HG03571 (cell line): ENCODE results near the gene GMDS.

ENCODE experiments used
- ATAC-seq: cut with Tn5 transposase; IDR thresholded peaks from one replicate; pipeline ENCODE4 v1.9.1; 2021; ENCODE audit not compliant: unreplicated experiment

The GMDS gene

DNA sequence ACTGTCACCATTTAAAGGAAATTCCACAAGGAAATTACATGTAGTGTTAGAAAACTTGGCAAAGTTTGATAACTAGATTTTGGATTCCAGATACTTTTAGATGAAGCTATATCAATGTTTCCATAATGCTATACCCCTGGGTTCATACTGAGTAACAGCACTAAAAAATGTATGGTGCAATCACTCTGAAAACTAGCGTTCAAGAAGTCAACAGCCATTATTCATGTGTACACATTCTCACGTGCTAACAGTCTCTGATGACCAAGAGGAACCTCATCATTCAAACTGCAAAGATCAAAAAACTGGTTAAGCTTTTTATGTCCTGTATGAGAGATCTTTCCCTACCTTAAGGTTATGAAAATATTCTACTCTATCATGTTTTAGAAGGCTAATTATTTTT, 197.6 kb downstream of the GMDS start:
- ATAC-seq, result no peak

DNA sequence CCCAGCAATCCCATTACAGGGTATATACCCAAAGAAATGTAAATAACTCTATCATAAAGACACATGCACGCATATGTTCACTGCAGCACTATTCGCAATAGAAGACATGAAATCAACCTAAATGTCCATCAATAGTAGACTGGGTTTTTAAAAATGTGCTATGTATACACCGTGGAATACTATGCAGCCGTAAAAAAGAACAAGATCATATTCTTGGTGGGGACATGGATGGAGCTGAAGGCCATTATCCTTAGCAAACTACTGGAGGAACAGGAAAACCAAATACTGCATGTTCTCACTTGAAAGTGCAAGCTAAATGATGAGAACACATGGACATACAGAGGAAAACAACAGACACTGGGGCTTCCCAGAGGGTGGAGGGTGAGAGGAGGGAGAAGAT, 201.2 kb downstream of the GMDS start:
- no peak for ATAC-seq

DNA sequence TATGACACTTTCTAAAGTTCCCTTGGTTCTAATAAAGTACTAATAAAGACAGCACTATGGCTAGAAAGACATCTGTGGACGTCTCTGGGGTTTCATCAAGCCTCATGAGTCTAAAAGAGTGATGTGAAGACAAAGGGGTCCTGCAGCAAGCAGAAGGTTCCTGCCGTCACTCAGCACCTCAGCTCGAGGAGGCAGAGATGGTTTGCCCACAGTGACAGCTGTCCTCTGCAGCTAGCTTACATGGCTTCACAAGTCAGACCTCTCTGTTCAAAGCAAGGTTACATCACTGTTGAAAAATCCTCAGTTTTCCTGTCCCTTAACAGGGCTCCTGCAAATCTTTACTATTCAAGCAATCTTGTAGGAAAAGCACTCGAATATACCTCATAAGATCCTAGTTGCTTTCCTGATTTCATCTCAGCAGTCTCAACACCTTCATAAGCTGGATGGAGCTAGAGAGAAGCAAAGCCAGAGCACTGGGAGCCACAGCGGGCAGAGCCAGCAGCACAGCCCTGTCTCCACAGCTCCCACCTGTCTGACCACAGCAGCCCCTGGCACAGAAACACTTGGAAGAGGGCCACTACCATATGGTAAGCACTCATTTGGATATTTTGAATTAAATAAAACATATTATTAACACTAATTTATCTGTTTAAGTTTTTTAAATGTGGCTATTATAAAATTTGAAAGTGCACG, 202.3 kb downstream of the GMDS start:
- ATAC-seq, result no peak

DNA sequence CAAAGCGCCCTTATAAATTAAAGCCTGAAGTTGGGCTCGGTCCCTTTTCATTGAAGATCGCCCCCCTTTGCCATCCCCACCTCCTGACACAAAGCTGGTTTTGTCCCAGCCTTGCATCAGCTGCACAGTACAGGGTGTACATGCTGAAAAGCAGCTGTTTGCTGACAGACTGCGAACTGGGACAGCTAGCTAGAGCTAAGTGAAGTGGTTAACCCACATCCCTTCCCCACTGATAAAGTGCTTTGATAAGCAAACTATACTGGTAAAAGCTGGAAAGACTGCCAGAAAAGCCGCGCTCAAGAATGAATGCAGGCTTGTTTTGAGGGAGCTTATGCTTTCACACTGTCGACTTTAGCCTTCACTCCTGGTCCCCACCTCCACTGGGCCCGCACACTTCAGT, 207.3 kb downstream of the GMDS start:
- ATAC-seq, result no peak

DNA sequence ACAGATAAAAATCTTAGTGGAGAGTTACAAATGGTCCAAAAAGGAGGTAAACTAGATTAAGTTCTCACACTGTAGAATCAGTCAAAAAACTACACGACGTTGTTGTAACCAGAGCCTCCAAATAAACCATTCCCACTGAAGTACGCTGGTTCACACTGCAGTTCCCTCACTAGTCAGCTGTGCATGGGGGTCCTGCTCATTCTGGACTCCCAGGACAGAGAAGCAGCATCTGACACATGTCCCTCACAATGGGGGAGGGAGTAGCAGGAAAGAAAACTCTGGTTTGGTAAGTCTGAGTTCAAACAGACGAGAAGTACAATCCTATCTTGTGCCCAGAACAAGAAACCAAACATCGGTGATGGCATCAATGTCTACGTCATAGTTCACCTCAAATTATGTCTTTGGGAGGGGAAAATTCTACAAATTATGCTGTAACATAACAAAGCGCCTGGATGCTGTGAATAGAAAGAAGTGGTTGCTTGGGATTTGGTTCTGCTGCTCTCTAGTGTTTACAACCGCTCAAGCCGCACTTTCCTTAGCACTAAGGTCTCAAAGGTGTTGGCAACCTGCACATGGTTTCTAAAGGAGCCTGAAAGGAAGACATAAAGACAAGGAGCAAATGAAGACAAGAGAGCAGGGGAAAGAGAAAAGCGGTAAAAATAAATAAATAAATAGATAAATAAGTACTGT, 208.0 kb downstream of the GMDS start:
- ATAC-seq, result no peak

DNA sequence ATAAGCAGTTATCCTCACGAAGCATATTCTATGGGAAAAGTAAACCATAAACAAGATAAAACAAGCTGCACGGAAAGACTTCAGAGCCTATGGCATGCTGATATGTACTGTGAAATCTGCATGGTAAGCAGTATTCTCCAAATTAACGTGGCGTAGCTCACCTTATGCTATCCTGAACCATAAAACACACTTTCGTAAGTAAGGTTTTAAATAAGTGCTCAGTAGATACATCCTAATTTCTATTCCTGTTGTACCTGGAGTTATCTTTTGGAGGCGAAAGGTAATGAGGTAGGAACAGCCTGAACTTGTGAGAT, 208.7 kb downstream of the GMDS start:
- no peak for ATAC-seq

DNA sequence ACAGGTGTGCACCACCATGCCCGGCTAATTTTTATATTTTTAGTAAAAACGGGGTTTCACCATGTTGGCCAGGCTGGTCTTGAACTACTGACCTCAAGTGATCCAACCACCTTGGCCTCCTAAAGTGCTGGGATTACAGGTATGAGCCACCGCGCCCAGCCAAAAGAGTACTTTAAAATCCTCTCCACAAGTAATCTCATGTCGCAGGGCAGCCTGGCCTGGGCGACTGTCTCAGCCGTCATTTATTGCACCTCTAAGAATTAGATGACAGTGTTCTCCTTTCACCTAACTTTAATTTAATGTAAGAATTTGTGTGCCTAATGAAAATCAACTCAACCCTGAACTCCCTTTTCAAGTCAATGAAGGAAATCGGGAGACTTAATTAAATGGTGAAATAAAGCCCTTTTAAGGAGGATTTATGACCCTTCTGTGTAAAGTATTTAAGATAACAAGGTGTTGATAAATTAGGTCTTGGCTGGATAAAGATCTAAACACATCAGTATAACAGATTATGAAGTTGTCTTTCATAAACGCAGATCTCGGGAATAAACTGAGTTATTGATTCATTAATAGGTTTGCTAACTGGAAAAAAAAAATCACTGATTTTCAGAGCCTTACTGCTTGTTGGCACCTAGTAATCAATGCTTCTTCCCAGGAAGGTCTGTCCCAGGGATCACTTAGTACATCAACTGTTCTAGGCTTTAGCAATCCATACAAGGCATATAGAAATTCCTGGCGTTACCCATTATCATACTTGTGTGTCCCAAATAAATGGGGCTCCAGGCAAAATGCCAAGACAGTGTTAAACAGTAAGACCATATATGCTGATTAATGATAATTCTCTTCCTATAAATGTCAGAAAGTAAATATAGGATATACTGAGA, 209.3 kb downstream of the GMDS start:
- no peak for ATAC-seq

DNA sequence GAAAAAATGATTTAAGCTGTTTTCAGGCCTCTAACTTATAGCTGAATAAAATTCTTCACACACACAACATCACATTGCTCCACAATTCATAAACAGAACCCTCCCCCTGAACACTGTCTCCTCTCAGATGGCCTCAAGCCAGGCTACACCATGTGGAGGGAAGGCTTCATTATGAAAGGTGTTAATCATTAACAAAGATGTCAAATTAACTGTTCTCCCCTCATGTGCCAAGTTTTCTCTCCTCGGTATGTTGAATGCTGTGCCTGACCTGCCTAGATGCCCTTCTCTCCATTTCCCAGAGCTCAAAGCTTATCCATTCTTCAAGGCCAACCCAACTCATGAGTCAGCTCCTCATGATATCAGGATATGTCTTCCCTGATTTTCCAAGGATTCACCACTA, 210.4 kb downstream of the GMDS start:
- no peak for ATAC-seq

DNA sequence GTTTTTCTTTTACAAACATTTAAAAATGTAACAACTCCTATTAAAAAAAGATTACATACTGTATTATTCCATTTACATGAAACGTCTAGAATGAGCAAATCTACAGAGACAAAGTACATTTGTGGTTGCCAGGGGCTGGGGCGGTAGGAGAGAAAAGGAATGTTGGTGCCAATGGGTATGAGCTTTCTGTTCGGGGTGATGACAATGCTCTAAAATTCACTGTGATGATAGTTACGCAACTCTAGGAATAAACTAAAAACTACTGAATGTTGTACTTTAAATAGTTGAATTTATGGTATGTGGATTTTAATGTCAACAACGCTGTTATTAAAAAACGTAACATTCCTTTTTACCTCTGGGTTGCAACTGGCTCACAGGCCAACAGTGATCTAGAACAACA, 211.1 kb downstream of the GMDS start:
- ATAC-seq, result no peak

DNA sequence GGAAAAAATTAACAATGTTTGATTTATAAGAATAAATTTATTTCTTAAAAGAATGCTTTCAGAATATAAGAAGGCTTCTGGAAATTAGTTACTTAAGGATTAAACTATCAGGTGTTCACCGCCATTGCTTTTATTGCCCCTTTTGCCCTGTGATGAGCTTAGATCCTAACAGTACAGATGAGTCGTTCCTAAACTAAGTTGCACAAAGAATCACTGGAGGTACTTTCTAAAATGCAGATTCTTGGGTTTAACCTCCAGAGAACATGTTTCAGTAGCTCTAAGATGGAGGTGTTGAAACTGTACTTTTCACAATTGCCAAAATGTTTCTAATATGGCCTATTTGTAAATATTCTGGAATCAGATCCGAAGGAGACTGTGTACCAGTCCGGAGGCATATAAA, 211.9 kb downstream of the GMDS start:
- no peak for ATAC-seq

DNA sequence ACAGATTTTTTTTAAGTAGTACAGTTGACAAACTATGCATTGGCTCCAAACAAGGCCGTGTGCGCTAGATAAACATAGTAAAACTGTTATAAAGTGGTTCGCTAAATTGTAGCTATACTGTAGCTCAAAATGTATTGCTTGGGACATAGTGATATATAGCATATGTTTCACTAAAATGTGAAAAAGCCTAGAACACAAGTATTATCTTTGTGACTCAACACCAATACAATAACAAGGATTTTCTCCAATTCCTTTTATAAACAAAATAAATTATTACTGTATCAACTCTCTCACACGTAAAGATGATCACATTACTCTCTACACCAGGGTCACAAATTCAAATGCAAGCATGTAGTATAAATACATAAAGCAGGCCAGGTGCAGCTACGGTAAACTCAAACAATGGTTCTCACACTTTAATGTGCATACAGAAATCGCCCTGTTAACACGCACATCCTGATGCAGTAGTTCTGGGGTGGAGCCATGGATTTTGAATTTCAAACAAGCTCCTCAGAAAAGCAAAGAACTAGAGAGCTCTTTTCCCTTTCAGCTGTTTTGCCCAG, 214.6 kb downstream of the GMDS start:
- no peak for ATAC-seq

DNA sequence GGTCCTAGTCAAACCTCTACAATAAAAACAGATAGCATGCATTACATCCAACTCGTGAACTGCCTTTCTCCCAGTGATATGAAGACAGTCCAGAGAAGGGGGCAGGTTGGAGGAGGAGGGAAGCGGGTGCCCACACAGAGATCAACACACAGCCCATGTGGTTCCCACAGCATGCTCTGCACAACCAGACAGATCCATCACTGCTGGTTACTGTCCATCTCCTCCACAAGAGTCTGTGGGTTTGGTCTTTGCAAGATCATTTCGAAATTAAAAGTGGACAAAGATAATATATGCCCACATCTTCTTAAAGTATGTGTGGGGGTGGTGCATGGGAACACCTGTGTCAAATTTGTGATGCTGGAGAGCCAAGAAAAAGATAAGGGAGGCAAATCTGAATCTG, 215.5 kb downstream of the GMDS start:
- no peak for ATAC-seq

DNA sequence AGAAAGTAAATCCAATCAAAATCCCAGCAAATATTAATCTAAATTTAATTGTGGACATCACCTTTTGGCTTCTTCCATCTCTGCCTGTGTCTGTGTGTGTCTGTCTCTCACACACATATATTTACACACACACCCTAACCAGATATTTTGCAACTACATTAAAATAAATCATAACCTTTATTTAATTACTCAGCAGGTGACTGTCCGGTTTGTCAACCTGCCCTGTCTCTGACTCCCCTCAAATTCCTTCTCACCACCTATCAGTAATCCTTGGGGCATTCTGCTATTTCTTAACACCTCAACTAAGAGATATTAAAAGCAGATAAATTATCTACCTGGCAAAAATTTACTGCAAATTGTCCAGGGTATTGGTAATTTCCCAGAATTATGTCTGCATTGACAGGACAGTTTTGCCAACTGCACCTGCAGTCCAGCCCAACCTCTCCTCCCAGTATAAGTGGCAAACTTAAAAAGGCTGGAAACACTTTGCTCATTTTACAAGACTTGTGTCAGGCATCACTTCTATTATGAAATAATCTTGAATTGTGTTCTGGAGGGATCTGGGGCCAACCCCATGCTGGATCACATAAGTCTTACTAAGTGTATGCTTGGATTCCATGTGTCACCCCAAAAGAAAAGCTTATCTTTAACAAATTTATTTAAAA, 216.1 kb downstream of the GMDS start:
- ATAC-seq, result no peak

DNA sequence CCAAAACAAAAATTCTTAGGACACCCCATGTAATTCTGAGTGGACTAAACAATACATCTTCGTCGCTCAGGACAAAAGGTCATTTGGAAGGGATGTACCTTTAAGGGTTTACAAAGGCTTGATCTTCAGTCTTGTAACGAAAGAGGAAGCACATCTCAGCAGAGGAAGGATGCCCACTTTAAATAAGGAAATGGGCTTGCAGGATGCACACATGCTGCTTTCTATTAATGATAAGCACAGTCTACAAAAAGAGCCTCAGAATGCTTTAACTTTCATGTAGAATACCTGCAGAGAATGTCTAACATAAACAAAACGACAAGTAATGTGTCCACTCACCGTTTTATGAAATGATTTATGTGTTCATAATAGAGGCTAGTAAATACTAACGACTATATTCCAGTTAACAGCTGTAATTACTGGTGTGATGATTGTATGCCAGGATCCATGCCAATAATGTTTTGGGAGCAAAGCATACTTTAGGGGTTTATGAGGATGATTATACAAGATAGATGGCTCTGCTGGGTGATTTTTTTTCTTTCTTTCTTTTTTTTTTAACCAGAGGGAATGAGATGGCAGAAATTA, 216.9 kb downstream of the GMDS start:
- peak; percentile 74 for ATAC-seq

DNA sequence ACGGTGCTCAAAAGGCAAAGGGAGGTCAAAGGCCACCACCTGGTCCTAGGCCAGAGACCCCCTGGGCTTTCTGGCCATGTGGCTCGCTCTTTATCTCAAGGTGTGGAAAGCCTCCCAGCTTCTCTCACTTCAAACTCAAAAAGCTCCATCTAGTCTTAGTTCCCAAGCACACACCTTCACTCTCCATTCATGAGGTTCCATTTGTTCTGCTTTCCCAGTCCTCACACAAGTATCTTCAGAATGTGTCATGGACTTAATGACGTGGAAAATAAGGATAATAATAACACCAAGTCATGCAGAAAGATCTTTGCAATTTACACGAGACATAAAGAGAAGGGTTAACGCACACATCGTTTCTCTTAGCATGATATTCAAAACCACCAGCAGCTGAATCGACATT, 219.3 kb downstream of the GMDS start:
- ATAC-seq, result no peak

DNA sequence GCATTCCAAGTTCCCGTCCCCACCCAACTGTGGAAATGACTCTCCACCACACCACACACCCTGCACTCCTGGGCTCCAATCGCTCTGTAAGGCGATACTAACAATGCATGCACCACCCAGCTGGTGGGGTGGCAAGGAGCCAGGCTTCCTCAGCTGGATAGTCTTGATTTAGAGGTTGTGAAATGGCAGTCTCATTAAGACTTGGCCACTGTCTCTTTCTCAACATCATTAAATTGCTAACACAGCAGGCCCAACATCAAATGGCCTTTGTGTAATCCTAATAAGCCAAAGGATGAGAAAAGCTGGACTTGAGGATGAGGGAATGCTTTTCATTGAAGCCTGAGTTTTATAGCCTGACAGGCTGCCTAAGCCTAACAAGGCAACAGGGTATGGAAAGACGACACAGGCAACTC, 223.7 kb downstream of the GMDS start:
- no peak for ATAC-seq

DNA sequence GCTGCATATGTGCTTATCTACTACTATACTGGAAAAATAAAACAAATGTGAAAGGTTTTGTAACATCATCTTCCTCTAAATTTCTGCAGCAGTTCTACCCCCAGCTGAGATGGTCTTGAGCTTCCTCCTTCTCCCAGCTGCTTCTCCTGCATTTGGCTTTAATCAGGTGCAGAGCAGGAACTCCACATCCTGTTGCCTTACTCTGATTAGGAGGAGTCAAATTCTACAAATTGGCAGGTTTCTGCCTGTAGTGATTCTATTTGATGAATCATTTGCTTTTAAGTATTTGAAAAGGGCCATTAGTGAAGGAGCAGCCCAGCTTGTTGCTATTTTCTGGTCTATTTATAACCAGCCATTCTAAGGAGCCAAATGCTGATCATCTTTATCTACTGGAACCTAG, 224.5 kb downstream of the GMDS start:
- no peak for ATAC-seq

DNA sequence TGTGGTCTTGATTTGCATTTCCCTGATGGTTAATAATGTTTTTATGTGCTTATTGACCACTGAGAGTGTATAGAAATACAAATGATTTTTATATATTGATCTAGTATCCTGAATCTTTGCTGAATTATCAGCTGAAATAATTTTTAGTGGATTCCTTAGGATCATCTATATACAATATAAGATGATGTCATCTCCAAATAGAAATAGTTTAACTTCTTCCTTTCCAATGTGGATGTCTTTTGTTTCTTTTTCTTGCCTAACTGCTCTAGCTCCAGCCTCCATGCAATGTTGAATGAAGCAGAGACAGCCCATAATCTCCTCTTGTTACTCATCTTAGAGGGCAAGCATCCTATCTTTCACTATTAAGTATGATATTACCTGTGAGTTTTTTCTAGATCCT, 226.4 kb downstream of the GMDS start:
- ATAC-seq, result no peak

DNA sequence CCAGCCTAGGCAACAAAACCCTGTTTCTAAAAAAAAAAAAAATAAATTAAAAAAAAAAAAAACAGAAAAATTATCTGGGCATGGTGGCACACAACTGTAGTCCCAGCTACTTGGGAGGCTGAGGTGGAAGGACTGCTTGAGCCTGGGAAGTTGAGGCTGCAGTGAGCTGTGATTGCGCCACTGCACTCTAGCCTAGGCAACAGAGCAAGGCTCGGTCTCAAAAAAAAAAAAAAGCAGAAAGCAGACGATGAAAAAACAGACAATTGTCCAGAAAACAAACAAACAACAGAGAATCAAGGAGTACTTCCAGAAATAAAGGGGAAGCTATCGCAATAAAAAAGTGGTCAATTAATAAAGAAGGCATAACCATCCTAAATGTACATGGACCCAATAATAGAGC, 229.4 kb downstream of the GMDS start:
- ATAC-seq, result no peak

DNA sequence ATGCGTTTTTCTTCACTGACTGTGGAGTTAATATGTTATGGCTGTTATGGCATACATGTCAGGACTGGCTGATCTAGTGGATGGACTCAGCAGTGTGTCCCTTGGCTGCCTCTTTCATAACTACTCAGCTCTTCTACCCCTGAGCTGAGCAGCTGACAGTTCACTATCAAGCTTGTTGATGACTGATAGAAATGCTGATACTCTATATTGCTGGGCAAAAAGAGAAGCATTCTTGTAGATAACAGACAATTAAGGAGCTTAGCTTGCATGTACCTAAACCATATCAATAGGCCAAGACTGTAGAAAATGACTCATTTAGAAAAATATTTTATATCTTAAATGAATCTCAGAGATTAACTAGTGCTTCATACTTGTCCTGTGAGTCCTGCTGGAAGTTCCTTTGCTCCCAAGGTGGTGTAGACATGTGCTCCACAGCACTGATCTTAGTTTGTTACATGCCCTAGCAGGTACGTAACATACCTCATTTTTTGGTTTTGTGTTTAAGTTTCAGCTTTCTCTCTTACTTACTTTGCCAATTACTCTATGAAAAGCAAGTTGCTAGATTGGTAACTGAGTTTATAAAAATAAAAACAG, 236.9 kb downstream of the GMDS start:
- ATAC-seq, result no peak

DNA sequence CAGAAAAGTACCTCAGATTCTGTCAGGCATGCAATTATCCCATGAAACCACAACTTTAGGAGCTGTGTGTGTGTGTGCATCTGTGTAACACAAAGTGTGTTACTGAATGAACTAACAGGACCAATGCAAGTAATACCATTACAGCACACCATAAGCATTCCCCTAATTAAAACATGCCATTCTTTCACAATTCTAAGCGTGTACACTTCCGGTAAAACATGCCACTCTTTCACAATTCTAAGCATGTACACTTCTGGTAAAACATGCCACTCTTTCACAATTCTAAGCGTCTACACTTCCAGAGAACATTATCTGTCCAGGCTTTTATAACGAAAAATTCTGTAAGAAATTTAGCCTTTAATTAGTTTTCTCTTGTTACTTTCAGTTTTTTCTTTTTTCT, 238.2 kb downstream of the GMDS start:
- no peak for ATAC-seq
